ENCODE data around the gene DKK3.

The DKK3 gene

GRCh38 chr11:11966826-11967668 is 41.4 kb downstream of the DKK3 start:
- peak; percentile 48 to 69 for DNase-seq

- no peak for DNase-seq
These were observed 42.1 kb downstream of the DKK3 start for GRCh38 chr11:11966354-11966741.

- DNase-seq, result no peak
These were observed 42.6 kb downstream of the DKK3 start for GRCh38 chr11:11965656-11966353.

GRCh38 chr11:11965192-11965591 is 43.2 kb downstream of the DKK3 start:
- no peak for DNase-seq

DNA sequence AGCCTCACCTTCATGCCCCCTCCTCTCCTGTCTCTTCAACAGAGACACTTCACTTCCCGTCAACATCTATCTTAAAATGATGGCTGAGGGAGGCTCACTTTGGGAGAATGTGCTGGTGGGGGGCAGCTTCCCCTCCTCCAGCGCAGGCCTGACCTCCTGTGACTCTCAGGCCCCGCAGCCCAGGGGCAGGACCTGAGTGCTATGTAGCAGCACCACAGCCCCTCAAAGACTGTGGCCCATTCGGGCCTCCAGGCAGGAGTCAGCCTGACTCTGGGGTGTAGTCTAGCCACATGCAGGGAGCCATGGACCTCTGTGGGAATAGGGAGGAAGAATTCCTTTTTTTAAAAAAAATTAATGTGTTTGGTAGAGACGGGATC is 43.7 kb downstream of the DKK3 start:
- DNase-seq, result no peak

DNA sequence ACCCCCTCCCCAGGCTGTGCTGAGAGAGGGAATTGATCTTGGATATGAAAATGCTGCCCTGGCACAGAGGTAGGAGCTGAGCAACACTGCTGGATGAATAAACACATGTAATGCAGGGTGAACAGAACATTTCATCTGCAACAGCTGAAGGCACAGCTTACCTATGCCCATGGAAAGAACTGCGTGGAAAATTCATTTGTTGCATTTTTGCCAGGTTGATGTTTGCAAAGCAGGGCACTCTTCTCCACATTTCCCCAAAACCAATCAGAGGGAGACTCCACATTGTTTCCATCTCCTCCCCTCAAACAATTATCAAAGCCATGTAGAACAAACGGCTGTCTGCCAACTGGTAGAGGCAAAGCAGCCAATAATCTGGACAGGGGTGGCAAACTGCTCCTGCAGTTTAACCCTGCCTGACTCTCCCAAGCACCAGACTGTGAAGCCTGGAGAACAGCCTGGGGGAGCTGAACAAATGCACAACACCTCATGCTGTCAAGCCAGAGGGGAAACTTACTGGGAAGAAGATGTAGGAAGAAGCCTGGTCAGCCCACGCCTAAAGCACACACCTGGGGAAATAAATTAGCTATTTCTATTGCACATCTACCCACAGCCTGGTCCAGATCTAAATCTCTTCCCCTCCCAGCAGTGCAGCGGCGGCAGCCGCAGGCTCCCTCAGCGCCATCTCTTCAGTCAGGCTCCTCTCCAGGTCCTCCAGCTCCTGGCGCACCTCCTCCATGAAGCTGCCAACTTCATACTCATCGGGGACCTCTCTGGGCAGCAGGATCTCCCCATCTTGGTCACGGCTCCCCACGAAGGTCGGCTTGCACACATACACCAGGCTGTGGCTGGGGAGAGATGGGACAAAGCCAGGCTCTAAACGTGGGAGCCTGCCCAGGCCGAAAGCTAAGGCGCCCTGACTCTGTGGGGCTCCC is 44.3 kb downstream of the DKK3 start:
- DNase-seq, result no peak

DNA sequence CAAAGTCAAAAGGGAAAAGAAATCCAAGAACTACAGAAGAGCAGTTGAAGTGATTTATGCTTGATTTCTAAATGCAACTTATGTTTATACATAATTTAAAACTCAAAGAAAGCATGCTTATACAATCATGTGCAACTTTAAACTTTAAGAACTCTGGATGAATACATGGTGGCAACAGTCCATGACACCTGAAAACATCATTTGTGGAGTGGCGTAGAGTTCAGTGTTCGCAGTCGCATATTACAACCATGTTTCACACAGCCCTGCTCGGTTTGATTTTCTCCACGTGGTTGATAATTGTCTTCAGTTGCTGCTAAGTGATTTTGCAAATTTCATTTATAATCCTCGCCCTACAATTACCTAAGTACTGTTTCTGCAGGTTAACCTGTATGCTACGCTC is 45.4 kb downstream of the DKK3 start:
- DNase-seq, result no peak

DNA sequence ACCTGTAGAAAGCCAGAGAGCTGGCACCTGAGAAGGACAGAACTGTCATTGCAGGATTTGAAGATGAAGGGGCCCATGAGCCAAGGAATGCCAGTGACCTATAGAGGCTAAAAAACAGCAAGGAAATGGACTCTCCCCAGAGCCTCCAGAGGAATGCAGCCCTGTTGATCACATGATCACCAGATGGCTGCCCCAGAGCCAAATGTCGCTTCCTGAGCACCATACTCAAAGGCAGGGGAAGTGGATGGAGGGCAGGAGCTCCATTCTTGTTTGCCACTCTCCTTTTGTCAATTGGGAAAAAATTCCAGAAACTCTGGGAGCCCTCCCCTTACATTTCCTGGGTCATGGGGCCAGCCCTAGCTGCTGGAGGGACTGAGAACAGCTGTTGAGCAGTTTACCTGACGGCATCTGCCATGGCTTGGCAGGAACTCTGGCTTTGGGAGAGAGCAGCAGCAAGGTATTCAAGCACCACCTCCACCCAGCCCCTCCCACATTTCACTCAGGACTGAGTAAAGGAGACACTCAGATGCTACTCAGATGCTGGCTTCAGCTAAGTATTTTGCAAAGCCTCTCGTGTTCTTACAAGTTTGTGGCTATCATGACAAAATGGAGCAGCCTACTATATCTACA is 46.9 kb downstream of the DKK3 start:
- DNase-seq, result no peak

DNA sequence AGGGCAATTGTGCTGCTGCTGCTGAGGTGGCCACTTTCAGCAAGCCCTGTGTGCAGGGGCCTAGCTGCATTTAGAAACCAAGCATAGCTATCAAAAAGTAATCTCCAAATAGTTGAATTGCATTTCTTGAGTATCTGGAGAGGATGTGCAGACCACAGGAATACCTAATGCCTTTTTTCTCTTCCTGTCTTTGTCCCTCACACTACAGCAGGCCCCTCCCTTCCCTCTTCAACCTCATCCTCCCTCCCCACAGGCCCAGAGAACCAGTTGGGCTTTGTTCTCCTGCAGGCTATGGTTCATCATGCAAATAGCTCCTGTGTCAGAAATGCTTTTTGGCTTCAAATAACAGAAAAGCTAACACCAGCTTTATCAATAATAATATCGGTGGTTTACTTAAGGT is 47.7 kb downstream of the DKK3 start:
- no peak for DNase-seq

- DNase-seq, result no peak
These were observed 48.8 kb downstream of the DKK3 start for GRCh38 chr11:11959601-11960000.

GRCh38 chr11:11958403-11959231 is 49.8 kb downstream of the DKK3 start:
- no peak for DNase-seq

- DNase-seq, result no peak
These were observed 52.4 kb downstream of the DKK3 start for GRCh38 chr11:11956006-11956405.

DNA sequence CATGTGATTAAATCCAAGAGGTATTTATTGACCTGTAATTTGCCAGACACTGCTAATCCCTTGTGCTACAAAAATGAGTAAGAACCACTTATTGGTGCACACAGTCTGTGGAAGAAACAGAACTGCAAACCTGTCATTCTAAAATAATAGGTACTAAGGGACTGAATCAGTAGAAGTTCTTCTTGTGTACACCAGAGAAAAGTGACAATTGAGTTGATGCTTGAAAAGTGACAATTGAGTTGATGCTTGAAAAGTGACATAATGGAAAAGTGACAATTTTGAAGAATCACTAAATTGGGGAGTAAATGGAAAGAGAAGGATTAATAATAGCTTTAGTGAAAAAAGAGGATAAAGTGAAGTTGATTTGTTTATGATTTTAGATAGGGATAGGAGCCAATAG is 56.4 kb downstream of the DKK3 start:
- no peak for DNase-seq

DNA sequence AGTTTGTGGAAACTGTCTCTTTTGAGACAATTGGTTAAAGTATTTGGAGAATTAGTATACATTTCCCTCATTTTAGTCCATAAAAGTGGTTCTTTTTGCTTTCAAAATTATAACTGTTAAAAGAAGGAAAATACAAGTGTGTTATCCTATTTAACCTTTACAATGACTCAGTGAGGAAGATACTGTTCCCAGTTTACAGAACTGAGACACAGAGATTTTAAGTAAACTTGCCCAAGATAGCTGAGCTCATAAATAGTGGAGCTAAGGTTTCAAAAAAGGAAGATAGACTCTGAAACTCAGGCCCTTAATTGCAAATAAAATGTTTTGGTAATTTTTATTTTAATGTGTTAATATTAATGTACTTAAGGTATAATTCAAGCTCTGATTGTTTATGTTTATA is 58.9 kb downstream of the DKK3 start:
- DNase-seq, result no peak

DNA sequence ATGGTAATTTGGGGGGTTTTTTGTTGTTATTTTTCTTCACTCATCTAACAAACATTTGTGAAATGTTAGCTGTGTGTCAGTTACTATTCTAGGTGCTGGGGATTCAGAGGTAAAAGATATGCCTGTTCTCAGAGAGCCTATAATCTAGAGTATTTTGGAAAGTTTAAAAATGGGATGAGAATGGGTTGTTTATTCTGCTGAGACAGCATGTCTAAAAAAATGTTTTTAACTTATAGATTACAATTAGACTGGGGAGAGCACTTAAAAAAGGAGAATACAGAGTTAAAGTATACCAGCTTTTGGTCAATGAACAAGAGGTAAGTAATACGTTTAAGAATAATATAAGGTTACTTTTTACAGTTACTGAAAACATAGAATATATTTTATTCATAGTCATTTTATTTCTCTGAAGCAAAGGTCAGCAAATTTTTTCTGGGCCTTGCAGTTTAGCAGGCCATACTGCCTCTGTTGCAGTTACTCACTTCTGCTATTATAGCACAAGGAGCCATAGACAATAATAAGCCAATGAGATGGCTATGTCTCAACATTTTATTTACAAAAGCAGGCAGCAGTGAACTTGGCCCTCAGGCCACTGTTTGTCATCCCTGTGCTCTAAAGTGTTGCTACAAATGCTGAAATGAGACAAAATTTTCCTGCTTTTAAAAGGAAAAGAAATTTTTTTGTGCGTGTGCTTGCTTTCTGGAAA is 60.0 kb downstream of the DKK3 start:
- no peak for DNase-seq

DNA sequence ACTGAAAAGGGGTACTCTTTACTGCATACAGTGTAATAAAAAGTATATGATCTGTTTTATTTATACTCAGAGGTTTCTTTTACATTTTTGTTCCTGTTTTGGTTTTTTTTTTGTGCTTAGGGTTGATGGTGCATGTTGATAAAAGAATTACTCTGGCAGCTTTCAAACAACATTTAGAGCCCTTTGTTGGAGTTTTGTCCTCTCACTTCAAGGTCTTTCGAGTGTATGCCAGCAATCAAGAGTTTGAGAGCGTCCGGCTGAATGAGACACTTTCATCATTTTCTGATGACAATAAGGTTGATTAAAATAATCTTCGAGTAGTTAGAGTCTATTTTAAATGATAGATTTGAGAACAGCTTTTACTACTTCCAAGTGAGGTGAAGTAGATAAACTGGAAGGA is 60.6 kb downstream of the DKK3 start:
- no peak for DNase-seq

GRCh38 chr11:11946878-11947277 is 61.5 kb downstream of the DKK3 start:
- no peak for DNase-seq

- no peak for DNase-seq
These were observed 62.2 kb downstream of the DKK3 start for GRCh38 chr11:11946180-11946579.

DNA sequence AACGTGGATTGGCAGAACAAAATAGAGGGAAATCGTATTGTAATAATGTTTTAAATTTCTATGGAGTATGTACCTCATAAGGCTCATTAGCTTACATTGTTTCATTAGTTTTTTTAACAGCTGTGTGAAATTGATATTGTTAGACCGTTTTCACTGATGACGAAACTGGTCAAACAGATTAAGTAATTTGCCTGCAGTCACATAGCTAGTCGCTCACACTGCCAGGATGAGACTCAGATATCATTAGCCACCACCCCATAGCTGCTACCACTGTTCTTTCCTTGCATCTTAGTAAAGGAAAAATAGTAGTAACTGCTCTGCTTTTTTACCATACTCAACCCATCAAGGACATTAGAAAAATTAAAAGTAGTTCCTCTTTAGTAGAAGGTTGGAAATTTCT is 64.0 kb downstream of the DKK3 start:
- DNase-seq, result no peak

DNA sequence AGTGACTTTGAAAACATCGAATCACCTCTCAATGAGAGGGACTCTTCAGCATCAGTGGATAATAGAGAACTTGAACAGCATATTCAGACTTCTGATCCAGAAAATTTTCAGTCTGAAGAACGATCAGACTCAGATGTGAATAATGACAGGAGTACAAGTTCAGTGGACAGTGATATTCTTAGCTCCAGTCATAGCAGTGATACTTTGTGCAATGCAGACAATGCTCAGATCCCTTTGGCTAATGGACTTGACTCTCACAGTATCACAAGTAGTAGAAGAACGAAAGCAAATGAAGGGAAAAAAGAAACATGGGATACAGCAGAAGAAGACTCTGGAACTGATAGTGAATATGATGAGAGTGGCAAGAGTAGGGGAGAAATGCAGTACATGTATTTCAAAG is 65.8 kb downstream of the DKK3 start:
- DNase-seq, result no peak

DNA sequence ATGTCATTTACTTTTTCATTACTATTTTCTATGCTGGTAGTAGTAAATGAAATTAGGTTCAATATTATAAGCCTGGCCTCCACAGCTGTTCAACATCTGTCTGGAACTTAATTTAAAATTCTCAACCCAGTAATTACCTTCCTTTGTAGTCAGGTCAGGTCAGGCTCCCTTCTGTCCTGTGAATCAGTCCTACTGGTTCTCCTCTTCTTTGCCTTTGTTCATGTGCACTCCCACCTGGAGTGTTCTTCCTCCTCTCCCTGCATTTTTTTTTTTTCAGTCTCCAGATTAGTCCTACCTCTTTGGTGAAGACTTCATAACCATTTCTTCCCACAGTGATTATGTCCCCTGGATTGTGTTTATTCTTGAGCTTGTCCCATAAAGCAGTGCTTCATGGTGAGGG is 67.9 kb downstream of the DKK3 start:
- DNase-seq, result no peak

Measured in inflammatory macrophage (primary cell).